ENCODE results near the gene LRPAP1.
"Not testable (repeated sequence)": the region's sequence is repeated elsewhere in the genome, so short reads cannot be mapped to it uniquely, and the experiment has no call there.

DNA sequence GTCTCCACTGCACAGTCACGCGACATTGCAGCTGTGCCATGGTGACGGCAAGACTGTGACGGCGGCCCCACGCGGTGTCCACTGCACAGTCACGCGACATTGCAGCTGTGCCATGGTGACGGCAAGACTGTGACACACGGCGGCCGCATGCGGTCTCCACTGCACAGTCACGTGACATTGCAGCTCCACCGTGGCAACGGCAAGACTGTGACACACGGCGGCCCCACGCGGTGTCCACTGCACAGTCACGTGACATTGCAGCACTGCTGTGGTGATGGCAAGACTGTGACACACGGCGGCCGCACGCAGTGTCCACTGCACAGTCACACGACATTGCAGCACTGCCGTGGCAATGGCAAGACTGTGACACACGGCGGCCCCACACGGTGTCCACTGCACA is 32.7 kb upstream of the LRPAP1 start:
- TF ChIP-seq POLR2AphosphoS5, POLR2A (IDR thresholded peaks at IDR 0.05): not testable (repeated sequence)

All from spleen (tissue), 3 donors.